Renal cortex interstitium (tissue), 11 donors: ENCODE data around the gene SHLD2. TPM values are rescaled to one million over a fixed set of nuclear protein-coding genes. Genes with fewer than 3 reads are reported as not detected.
"Not testable (repeated sequence)": the region's sequence is repeated elsewhere in the genome, so short reads cannot be mapped to it uniquely, and the experiment has no call there.

Source experiments
- DNase-seq, 11 donors: peaks; one replicate each; pipeline ENCODE4 v3.0.0-alpha.2; 2013; ENCODE audit warnings: low read depth in 9 of 11, low spot score in 4 of 11; ENCODE audit errors: extremely low read depth in 1 of 11
- polyA plus RNA-seq, 3 donors: library from polyadenylated mRNA; unstranded; fragments of 120-200 nt; gene quantifications; one replicate each; pipeline ENCODE4 v1.2.1, GENCODE V29; 2013; ENCODE audit not compliant: insufficient read length in 3 of 3

The SHLD2 gene
- polyA plus RNA-seq, 3 donors = 39.7 to 43.5 (median 42.5) TPM

DNA sequence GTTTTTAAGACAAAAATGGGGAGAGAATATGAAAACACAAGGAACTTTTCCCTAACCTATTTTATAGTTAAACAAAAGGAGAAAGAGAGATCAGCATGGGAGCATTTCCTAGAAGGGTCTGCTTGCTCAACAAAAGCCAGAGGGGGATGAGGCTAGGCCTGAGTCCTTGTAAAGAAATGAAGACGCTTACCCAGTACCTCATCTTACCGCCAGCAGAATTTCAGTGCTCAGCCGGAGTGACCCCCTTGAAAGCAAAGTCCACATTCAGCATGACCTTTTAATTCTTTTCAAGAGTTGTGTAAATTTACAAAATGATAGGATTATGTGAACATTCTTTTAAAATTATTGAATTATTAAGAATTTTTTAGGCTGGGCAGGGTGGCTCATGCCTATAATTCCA is 82.6 kb downstream of the SHLD2 start:
- not testable (repeated sequence) for DNase-seq

DNA sequence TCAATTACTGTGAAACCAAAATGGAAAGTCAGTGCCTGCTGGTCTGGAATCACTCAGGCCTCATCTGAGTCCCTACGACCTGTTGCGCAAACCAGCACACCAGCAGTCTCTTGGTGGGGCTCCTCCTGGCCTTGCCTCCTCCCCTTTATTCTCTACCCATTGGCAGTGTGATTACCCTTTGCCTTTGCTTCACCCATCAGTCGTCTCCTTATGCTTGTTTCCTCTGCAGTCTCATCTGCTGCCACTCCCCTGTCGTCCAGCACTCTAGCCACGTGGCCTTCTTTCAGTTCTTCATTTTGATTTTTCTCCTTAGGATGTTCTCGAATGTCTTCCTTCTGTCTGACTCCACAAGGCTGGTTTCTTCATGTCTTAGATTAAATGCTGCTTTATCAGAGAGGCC is 89.4 kb downstream of the SHLD2 start:
- not testable (repeated sequence) for DNase-seq

DNA sequence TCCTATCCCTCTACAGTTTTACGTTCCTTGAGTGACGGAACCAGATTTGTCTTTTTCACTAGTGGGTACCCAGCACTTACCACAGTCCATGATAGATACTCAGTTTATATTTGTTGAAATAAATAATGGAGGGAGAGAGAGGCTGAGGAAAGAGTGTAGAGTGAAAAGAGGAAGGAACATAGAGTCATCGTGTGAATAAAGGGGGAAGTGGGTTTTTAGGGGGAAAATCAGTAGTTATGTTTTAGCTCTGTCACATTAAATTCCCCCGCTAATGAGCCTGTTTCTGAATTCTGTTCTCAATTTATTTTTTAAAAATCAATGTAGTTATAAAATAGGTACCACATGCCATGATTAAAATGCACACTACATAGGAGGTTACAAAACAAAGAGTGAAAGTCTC is 91.0 kb downstream of the SHLD2 start:
- DNase-seq = not testable (repeated sequence)

DNA sequence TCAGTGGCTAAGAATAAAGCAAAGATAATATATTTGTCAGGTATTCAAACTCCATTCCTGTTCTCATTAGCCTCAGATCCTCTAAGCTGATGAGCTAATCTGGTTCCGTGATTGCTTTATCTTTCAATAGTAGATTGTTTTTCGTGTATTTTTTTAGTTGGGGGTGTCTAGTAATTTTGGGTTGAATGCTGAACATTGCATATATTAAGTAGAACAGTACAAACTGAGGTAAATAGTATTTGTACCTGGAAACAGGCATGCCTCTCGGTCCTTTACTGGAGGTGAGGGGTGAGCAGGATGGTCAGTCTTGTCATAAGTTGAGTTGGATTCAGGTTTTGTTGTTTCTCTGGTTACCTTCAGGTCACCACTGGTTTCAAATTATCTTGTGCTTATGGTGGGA is 92.6 kb downstream of the SHLD2 start:
- not testable (repeated sequence) for DNase-seq

DNA sequence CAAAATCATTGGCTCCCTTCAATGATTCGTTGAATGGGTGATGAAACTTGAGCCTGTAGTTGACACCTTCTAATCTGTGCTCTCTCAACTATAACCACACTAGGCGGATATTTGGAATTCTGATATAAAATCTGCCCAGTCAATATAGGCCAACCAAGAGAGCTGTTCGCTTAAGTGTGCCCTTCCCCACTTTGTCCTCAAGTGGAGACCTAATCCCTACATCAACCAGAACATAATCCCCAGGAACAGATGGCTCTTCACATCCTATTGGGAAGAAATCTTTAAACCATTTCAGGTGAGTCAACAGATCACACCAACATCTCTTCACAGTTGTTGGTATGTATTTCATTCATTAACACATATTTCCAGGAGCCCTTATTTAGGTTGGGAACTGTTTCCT is 96.8 kb downstream of the SHLD2 start:
- not testable (repeated sequence) for DNase-seq

DNA sequence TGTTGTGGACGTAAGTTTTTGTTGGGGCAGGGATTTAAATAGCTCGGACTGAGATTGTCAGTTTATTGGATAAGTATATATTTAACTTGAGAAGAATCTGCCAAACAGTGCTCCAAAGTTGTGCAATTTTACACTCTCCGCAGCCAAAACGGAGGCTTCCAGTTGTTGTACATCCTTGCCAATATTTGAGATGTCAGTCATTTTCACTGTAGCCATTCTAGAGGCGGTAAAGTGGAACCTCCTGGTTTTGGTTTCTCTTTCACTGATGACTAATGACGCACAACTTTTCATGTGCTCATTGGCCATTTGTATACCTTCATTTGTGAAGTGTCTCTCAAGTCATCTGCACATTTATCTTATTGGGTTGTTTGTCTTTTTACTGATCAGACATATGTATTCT is 105.9 kb downstream of the SHLD2 start:
- DNase-seq = not testable (repeated sequence)

DNA sequence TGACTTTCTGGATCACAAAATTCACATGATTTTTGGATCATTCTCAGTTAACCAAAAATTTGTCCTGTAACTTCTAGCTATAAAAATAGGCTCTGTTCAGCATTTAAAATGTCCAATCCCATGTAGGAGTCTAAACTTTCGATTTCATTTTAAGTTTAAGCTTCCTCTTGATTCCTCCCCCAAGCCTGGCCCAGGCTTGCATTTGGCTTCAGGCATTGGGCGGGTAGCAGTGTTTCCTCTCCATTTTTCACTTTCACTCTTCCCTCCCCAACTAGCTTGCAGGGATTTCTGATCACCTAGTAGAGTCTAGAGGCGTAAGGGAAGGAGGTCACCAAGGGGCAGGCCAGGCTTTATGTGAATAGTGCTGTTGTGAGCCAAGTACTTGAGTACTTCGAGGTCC is 109.8 kb downstream of the SHLD2 start:
- DNase-seq = not testable (repeated sequence)

DNA sequence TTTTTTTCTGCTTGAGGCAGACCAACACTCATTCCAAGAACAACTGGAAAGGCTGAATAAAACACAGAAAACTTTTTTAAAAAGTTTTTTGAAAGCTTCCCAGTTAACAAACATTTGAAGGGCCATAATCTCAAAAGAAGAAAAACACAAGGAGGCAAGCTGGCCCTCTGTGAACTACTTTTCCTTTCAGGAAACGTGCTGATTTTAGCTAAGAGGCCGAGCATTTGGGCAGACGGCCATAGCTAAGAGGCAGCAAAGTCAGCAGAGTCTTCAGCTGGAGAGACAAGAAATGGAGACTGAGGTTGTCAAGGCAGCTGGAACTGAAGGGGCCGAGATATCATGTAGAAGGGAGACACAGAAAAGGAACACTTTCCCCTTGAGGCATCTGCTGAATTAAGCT is 111.9 kb downstream of the SHLD2 start:
- not testable (repeated sequence) for DNase-seq

DNA sequence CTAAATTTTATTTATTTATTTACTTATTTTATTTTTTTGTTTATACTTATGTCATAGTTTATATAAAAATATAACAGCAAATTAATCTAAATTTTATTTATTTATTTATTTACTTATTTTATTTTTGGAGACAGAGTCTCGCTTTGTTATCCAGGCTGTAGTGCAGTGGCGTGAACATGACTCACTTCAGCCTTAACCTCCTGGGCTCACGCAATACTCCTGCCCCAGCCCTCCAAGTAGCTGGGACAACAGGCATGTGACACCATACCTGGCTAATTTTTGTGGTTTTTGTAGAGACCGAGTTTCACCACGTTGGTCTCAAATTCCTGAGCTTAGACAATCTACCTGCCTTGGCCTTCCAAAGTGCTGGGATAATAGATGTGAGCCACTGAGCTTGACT is 115.3 kb downstream of the SHLD2 start:
- not testable (repeated sequence) for DNase-seq

DNA sequence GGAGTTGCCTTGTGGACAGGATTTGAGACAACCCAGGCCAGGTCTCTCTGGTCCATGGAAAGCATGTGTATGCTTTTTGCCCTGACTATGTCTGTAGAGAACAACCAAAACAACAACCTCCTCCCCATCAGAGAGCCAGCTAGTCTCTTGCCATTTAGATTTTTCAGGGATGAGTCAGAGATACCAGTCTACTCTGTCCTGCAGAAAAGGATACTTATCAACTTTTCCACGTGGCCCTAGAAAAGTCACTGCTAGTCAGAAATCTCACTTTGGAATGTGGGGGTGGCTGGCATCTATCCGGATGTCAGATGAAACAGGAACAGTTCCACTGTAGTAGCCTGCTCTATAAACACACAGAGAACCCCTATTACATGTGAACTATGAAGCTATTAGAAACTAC is 116.8 kb downstream of the SHLD2 start:
- DNase-seq = not testable (repeated sequence)

DNA sequence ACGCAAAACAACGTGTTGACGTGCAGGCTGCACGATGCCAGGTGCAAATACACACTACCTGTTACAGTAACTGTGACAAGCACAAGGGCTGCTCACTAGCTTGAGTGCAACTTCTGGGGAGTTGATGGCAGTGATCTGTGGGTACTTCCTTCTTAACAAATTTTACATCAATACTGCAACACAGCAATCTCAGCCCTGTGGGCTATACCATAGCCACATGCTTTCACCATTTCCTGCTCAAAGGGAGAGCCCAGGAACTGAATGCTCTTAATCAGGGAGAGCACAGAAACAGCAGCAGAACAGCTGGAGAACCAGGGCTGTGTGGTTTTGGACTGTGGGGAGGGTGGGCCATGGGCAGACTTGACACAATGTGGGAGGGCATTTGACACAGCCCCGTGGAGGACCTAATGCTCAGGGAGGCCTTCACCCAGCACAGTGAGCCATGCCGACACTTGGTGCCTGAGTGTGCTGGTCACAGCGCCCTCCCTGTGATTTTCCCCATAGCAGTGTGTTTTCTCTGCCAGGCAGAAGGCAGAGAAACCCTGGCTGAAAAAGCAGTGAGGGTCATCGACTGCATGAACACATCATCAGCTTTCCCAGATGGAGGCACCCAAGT is 118.3 kb downstream of the SHLD2 start:
- DNase-seq = not testable (repeated sequence)

DNA sequence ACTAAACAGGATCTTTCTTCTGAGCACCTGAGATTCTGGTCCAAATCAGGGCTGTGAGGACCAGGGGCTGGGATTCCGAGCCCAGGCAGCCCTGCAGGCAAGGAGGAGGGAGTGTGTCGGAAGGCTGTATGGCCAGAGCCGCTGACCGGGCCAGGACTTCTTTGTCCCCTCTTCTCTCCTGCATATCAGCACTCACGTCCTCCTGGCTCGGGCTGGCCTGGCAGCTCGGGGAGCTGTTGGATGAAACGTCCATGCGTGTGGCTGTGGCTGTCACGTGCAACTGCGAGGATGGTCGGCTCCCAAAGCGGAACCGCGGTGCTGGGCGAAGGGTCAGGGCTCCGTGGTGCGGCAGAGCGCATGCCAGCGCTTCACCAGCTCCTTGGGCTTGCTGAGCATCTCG is 118.8 kb downstream of the SHLD2 start:
- DNase-seq = not testable (repeated sequence)

DNA sequence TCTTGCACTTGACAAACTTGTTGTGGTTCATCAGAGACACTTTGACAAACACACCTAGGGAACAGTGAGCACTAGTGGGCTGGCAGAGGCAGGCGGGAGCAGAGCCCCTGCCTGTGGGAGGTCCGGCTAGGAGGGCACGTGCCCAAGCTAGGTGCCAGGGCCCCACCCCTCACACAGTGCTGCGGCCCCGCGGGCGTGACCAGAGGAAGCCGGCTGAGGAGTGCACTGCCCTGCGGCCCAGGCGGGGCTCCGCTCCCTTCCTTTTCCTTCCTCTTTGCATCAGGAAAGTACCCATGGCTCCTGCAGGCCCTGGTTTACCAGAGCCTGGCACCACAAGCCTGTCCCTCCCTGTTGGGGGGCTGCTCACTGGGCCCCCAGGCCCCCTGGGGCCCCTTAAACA is 121.1 kb downstream of the SHLD2 start:
- DNase-seq = not testable (repeated sequence)

DNA sequence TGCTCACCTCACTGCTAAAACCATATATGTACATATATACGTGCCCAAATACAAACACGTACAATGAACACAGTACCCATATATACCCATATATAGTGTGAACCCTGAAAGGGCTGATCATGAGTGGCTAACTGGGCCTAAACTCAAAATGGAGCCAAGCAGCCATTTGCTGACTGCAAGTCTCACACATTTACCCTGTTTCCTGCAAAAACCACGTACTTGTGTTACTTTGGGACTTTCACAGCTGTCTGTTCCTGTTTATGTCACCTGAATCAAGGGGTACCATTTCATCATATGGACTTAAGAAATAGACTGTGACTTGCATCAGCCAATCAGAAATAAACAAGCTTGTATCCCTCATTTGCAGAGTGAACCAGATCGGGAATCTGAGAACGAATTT is 124.4 kb downstream of the SHLD2 start:
- DNase-seq = not testable (repeated sequence)

DNA sequence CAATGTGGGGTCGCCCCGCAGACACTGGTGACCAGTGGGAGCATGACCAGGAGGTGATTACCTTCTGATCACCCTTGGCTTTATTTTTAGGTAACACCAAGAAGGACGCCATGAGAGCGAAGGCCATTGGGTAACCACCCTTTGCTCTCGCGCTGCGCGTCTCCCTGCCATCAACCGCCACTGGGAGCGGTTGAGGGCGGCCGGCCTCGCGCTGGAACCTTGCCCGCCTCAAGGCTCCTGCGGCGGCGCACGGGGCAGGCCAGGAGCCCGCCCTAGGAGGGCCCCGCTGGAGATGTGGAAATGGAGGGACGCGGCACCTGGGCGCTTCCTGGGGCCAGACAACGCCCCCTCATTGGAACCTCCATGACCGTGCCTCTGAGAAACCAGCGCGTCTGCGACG is 127.8 kb downstream of the SHLD2 start:
- not testable (repeated sequence) for DNase-seq

DNA sequence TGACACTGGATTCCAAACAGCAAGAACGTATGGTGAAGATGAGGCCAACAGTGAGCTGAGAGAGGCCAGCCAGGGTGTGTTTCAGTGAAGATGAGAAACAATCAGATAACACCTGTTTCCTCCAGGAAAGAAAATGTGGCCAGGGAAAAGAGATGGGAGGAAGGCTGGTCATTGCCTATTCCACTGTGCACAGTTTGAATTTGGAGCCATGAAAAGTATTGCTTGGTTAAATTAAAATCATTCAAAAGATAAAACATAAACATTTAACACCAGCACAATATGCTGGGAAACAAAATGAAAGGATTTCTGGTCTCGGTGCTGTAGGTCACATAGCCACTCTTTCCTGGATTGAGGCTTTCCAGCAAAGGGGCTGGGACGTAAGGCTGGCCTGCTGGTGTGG is 130.1 kb downstream of the SHLD2 start, which contains the start of gene NUTM2A:
Gene NUTM2A, plus strand, starts transcription at position 301 of the 400 bp plus-strand sequence. CDS start 383 bp downstream, outside the sequence.
- not testable (repeated sequence) for DNase-seq

DNA sequence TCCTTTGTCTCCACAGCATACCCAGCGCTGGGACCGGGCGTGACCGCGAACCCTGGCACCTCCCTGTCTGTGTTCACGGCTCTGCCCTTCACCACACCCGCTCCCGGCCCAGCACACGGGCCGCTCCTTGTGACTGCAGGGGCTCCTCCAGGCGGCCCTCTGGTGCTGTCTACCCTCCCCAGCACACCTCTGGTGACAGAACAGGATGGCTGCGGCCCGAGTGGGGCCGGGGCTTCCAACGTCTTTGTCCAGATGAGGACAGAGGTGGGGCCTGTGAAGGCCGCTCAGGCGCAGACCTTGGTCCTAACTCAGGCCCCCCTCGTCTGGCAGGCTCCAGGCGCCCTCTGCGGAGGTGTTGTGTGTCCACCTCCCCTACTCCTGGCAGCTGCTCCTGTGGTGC is 133.2 kb downstream of the SHLD2 start:
- not testable (repeated sequence) for DNase-seq

DNA sequence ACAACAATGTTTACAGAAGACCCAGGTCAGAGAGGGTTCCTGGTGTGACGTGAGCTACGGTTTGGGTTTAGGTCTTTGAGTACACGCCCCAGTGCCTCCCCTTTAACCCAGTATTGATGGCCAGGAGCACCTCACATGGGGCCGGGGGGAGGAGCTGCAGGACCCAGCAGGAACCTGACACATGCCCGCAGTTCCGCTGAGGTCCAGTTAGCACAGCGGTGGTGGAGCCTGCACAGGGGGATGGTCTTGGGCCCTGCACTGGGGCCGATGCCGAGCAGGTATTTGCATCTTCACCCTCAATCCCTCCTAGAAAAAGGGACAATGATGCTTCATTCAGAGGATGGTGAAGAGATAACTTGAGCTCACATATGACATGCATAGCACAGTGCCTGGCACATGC is 134.2 kb downstream of the SHLD2 start:
- DNase-seq = not testable (repeated sequence)

DNA sequence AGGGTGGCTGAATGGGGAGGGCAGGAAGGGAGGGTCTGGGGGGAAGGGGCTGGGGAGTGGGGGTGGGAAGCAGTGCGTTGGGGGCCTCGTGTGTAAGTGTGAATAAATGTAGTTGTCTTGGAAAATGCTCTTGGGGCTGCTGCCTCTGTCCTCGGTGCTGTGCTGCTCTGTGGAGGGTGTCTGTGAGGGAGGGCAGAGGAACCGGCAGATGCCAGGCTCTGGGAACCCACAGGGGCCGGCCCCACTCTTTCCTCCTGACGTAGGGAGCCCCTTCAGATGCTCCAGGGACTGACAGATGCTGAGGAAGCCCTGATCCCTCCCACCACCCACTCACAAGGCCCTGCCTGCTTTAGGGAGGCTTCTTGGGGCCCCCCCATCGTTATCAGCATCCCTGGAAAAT is 139.8 kb downstream of the SHLD2 start:
- not testable (repeated sequence) for DNase-seq

DNA sequence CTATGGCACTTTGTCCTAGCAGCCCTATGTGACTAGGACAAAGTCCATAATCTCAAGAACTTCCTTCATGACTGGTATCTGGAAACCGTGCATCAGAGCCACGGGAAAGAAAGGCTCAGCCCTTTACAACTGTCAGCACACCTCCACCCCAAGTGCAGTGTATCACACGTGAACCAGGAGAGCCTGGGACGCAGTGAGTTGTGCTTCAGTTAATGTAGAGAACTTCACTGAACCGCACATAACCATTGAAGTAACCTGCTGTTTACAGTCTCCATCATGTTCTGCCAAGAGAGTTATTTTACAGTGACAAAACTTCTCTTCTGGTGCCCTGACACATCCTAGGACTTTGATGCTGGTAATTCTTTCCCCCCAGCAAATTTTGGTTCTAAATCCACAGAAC is 142.2 kb downstream of the SHLD2 start:
- DNase-seq = not testable (repeated sequence)

DNA sequence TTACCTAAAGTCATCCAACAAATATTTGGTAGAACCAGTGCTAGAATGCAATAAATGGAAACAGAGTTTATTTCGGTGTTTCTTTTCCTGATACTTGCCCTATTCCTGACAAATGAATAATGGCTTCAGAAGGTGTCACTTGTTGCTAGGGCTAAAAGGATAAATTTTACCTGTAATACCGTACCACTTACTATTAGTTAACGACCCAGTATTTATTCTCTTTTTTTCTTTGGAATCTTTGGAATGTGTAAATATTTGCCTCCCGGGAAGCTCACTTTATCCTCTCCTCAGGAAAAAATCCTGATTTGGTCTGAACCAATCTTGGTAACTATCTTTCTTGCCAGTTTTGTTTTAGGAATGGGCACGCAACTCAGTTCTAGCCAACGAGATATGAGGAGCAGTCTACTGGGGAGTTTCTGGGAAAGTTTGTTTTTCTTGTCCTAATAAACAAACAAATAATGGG is 144.4 kb downstream of the SHLD2 start:
- not testable (repeated sequence) for DNase-seq
